Astrocyte of the hippocampus (primary cell): Measurements from ENCODE around the gene RAB19.
"Not testable (repeated sequence)": the region's sequence is repeated elsewhere in the genome, so short reads cannot be mapped to it uniquely, and the experiment has no call there.

Experiments
- DNase-seq: peaks from one replicate; pipeline ENCODE4 v3.0.0; 2011; ENCODE audit warnings: low read depth, low spot score

Gene RAB19

DNA sequence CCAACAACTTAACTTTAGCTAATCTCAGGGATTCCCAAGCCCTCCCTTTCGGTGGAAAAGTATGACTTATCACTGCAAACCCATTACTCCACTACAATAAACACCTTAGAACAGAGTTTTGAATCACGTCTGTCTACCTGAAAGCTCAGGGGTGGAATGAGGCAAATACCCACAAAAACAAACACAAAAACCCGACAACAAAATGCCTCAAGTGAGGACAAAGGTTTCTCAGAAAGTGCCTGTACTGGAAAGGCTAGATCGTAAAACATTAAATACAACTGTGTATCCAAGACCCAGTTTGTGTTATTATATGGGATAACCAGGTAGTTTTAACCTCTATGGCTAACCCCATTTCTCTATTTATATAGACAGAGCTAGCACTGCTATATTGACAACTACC, 49.4 kb downstream of the RAB19 start:
- no peak for DNase-seq

DNA sequence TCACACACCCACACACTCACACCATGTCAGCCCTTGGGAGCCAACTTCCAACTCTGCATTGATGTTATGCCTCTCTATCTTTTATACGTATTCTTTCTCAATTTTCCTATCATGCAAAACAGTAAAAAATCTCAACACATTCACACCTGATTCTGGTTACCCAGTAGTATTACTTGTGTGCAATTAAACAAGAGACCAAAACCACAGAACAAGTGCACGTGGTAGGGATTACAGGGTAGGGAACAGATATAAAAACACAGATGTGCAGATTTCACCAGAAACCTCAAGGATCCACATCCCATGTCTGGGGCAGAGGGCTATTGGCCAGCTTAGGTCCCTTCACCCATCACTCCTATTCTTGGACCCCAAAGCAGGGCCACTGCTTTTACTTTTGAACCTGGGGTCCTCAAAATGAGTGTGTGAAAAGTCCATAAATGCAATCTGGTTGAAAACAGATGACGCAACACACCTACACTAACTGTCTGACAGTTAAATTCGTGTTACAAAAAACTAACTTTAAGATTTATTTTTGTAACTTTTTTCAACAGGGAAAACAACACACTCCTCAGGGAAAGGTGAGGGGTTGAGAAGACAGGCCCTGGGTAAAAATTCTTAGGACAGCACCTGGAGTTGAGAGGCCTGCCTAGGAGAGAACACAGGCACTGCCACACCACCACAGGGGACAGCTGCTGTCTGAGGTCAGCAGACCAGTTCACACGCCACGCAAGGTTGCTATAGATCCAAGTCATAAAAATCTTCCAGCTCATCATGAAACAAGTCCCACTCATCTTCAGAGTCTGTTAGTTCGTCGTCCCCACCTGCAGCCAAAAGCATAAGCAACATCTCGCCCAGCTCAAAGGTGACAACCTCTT, 50.2 kb downstream of the RAB19 start:
- DNase-seq, result not testable (repeated sequence)

DNA sequence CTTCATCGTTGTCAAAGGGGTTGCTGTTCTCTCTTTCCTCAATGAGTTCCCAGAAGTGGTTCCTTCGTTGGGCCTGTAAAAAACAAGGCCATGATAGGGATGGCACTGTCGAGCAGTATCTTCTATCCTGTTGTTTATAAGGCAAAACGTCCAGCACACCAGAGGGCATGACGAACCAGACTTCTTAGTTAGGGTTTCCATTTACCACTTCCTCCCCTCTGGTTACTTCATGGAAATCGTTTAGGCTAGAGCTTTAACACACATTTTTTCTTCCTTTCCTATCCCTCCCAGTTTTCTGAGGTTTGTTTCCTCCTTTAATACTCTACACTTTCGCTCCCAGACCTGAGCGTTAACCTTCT, 50.8 kb downstream of the RAB19 start:
- DNase-seq, result no peak

DNA sequence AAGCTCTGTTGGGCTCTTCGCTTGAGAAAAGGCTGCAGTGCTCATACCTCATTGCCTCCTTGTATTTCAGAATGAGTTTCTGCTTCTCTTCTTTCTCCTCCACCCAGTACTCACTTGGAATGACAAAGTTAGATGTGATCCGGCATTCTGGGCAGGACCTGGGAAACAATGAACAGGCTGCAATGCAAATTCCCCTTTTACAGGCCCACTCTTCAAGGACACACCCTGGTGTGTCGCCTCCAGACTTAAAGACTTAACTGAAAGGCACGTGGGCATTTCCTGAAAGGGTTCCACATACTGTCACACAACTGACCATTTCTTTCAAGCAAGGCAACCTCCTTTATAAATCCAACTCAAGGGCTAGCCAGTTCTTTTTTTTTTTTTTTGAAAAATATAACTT, 51.9 kb downstream of the RAB19 start:
- no peak for DNase-seq

DNA sequence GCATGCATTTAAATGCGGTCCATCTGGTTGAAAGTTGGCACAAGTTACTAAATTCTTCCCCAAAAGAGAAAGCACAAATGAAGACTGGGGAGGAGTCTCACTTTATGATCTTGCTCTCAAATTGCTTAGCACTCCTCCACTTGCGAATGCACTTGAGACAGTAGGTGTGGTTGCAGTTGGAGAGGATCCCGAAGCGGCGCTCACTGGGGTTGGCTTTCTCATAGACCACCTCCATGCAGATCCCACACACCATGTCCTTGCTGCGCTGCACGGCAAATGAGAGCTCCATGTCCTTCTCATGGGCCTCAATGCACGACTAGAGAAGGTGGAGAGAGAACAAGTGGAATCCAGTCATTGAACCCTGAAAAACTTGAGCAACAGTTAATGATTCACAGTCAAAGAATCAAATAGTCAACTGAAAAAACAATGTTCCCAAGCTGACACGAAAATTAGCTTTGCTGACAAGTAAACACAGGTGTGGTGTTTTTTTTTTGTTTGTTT, 52.7 kb downstream of the RAB19 start:
- DNase-seq, result no peak

DNA sequence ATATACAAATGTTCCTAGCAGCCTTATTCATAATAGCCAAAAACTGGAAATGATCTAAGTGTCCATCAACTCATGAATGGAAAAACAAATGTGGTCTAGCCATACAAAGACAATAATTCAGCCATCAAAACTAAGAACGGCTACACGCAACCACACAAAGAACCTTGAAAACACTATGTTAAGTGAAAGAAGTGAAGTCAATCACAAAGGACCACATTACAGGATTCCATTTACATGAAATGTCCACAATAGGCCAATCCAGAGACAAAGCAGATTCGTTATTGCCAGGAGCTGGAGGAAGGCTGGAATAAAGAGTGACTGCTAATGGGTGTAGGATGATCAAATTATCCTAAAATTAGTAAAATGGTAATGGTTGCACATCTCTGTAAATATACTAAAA, 54.3 kb downstream of the RAB19 start:
- DNase-seq, result peak; percentile 28

DNA sequence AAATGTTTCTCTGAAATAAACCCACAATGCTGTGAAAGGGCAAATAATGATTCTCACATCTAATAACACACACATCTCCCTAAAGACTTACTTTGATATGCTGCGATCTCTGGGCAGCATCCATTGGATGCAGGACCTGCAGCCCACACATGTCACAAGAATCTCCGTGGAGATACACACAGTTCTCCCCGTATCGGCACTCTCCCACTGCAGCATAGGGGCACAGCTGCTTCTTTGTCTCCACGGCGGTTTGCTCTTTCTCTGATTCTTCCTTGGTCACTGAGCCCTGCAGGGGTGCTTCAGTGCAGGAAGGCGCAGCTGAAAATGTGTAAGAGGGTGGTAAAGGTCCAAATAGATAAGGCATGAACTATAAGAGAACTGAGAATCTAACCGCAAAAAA, 55.1 kb downstream of the RAB19 start:
- no peak for DNase-seq

DNA sequence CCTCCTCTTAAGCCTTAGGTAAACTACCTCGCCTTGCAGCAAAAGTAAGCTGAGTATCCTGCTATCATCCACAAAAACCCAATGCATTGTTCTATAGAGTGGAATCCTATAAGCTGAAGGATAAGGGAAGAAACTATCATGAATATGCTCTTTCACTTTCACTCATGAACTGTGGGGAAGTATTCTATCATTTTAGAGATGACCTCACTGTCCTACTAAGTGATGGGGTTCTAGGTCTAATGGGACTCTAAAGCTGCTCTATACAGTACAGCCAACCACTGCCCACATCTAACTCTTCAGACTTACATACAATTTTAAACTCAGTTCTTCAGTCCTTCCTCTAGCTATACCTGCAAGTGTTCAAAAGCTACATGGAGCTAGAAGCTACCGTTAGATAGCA, 59.3 kb downstream of the RAB19 start:
- no peak for DNase-seq

DNA sequence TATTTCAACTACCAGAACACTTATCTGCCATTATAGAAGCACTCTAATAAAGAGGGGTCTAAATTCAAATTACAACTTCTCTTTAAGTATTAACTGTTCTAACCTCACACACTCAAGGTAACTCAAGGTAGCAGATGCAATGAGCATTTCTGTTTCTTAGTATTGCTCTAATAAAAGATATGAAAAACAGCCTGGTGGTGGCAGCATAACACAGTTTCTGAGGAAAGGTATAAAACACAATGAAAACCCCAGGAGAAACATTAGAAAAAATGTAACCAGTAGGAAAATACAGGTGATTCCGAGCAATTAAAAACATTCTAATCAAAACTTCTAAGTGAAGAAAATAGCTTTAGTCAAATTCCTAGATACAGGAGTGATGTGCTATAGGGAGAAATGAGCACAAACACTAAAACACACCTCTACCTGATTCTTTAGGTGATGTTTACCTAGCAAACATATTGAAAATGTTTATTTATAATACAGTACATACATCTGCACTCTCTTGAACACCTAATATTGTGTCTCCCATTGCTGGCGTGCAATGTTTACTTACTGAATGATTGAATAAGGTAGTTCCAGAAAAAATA, 72.0 kb downstream of the RAB19 start:
- peak; percentile 51 for DNase-seq

DNA sequence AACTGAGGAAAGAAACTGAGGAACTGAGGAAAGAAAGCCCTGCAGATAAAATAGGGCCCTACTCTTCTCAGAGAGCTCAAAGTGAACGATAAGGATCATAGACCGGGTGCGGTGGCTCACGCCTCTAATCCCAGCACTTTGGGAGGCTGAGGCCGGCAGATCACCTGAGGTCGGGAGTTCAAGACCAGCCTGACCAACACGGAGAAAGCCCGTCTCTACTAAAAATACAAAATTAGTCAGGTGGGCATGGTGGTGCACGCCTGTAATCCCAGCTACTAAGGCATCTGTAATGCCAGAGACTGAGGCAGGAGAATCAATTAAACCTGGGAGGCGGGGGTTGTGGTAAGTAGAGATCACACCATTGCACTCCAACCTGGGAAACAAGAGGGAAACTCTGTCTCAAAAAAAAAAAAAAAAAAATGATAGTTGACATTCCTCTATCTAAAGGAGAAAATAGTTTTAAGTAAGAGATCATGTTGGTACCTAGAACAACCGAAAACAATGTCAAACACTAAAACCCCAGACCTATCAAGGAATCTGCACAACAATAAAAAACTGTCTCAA, 72.9 kb downstream of the RAB19 start:
- DNase-seq, result no peak
